Esophagus (tissue), 2 donors: ENCODE data around the gene TMEM63A. TPM values are rescaled to one million over a fixed set of nuclear protein-coding genes. Genes with fewer than 3 reads are reported as not detected.

ENCODE experiments used
- H3K27ac ChIP-seq, 2 donors: one replicate each; pipeline ENCODE4 v1.5.1; 2013; ENCODE audit warnings: low read depth in 2 of 2, mild to moderate bottlenecking in 2 of 2, inconsistent platforms in 1 of 2, low read length in 1 of 2, moderate library complexity in 1 of 2
- H3K27me3 ChIP-seq, 2 donors: one replicate each; pipeline ENCODE4 v1.6.1; 2013; ENCODE audit warnings: low read length in 2 of 2, control low read depth in 1 of 2, mild to moderate bottlenecking in 1 of 2; ENCODE audit not compliant: insufficient read depth in 2 of 2, control insufficient read depth in 1 of 2
- H3K36me3 ChIP-seq, 2 donors: one replicate each; pipeline ENCODE4 v1.6.1; 2013; ENCODE audit warnings: low read length in 1 of 2; ENCODE audit not compliant: control insufficient read depth in 2 of 2, insufficient read depth in 2 of 2
- H3K4me1 ChIP-seq, 2 donors: one replicate each; pipeline ENCODE4 v1.6.1; 2013; ENCODE audit warnings: low read length in 1 of 2; ENCODE audit not compliant: control insufficient read depth in 2 of 2, insufficient read depth in 2 of 2
- H3K4me3 ChIP-seq, 2 donors: one replicate each; pipeline ENCODE4 v1.5.1; 2013; ENCODE audit warnings: low read length in 2 of 2, mild to moderate bottlenecking in 2 of 2, low read depth in 1 of 2, moderate library complexity in 1 of 2
- H3K9me3 ChIP-seq, 2 donors: one replicate each; pipeline ENCODE4 v1.6.1; 2013; ENCODE audit warnings: mild to moderate bottlenecking in 2 of 2, low read depth in 1 of 2, low read length in 1 of 2, moderate library complexity in 1 of 2; ENCODE audit not compliant: control insufficient read depth in 2 of 2, insufficient read depth in 1 of 2
- WGBS, 2 donors: extraction: QIAGEN DNeasy Blood & Tissue Kit; methylation state at CpG; one replicate each; pipeline ENCODE4 v1.1.7; 2013; 5-methylcytosine and 5-hydroxymethylcytosine counted together
- polyA plus RNA-seq, 2 donors: library from polyadenylated mRNA; stranded (reverse); fragments of 200-250 nt; gene quantifications; one replicate each; pipeline ENCODE4 v1.2.3, GENCODE V29; 2013
- donor health status: healthy with polysubstance abuse.
- donor health status: Bipolar disorder and iron deficiency.

TMEM63A gene
- polyA plus RNA-seq, 2 donors = 11.2 to 34.9 TPM

DNA sequence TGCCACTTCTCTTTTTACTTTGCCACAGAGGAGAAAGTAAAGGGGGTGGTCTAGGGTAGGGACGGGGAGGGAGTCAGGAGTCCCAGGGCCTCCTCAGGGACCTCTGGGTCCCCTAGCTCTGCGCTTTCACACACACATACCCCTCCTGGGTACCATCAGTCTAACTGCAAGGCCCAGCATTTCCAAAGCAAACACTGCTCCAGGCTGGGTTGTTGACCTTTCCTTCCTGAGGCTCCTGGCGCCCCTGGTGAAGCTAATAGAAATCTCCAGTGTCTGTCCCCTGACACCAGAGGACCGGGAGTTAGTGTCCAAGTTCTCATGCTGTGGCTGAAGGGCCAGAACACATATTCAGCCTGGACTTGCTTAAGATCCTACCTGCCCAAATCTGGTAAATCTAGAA is 3.9 kb downstream of the TMEM63A start:
- H3K4me3 ChIP-seq = no peak overlapping the region
- H3K4me1 ChIP-seq = peaks cover 16 to 35% of the 10 kb centered on the region in 2 donors
- WGBS, 2 donors = 67 to 87% methylated on average over 4 of the region's 4 CpGs
- no peak overlapping the region for H3K27ac ChIP-seq
- H3K9me3 ChIP-seq = no peaks in the 10 kb centered on the region
- no peaks in the 10 kb centered on the region for H3K27me3 ChIP-seq
- H3K36me3 ChIP-seq = peaks cover 0 to 11% of the 10 kb centered on the region in 2 donors

DNA sequence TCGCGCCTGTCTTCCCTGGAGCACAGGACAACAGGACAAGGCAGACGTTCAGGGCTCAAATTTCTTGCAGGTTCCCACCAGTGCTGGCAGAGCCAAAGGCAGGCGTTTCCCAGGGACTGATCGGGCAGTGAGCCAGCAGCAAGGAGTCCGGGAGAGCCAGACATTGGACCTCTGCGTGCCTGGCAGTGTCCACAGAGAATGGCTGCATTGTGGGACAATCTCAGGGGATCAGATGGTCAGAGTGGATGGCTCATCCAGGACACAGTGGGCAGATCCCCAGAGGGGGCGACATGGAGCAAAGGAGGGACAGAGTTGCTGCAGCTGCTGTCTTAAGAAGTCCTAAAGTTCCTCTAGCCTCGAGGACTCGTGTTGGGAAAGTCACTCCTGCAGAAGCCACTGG is 4.6 kb downstream of the TMEM63A start:
- Histone ChIP-seq H3K27me3 (no peaks in the 10 kb centered on the region), H3K4me3 (no peak overlapping the region), H3K9me3 (no peaks in the 10 kb centered on the region), H3K36me3 (peaks cover 3 to 14% of the 10 kb centered on the region in 2 donors), H3K4me1 (peaks cover 16 to 35% of the 10 kb centered on the region in 2 donors), H3K27ac (no peak overlapping the region)
- 36 to 44% methylated on average over 10 of the region's 10 CpGs for whole genome bisulfite sequencing, 2 donors

DNA sequence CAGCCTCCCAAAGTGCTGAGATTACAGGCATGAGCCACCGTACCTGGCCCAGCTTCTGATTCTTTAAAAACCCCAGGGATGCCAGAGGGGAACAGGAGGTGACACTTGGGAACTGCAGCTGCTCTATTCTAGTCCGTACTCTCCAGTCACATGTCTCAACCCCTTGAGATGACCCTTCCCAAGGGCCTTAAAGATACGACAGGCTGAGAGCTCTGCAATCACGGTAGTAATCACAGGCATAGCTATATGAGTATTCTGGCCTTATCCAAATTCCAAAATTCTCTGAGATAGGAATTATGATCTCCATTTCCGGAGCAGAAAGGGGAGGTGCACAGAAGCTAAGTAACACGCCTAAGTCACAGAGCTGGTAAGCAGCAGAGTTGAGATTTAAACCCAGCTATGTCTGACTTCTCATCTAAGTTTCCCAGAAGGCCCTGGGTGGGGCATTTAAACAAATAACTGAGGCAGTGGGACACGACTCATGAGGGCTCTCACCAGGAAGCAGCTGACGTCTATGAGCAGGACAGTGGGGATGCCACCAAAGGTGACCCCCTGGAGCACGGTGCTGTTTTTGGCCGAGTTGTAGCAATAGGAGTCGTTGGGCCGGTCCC is 5.2 kb downstream of the TMEM63A start:
- no peaks in the 10 kb centered on the region for H3K9me3 ChIP-seq
- H3K27me3 ChIP-seq = no peaks in the 10 kb centered on the region
- H3K4me3 ChIP-seq = no peak overlapping the region
- H3K36me3 ChIP-seq = peaks cover 3 to 14% of the 10 kb centered on the region in 2 donors
- H3K27ac ChIP-seq = no peak overlapping the region
- peaks cover 16 to 35% of the 10 kb centered on the region in 2 donors for H3K4me1 ChIP-seq
- 77 to 80% methylated on average over 12 of the region's 12 CpGs for whole genome bisulfite sequencing, 2 donors

DNA sequence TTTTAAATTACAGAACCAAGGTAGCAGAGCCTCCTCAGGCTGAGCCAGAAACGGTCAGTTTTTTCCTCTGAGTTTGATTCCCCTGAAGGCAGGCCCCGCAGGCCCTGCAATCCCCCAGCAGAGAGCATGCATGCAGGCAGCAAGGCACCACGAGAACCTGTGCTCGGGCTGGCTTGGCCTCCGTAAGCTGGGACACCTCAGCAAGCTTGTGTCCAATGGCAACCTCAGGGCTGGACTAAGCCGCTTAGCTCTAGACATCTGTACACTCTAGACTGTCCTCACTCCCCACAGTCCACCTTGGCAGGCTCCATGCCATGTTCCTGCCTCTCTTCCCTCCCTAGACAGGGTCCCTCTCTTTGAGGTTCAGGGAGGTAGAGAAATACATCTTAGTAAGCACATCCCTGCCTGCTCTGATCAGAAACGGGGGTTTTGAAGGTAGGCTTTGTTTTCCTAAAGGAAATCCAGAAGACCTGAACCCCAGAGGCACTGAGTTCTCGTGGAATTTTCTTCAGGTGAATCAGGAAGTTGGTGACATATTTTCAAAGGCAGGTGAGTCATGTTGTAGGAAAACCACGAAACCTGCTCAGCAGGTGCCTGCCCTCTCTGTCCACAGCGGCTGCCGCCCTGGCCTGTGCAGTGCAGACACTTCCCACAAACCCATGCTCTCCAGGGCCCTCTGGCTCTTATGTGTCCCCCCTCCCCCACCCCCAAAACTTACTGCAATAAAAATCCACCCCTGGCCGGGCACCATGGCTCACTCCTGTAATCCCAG is 7.0 kb downstream of the TMEM63A start:
- H3K4me3 ChIP-seq = no peak overlapping the region
- H3K9me3 ChIP-seq = no peaks in the 10 kb centered on the region
- H3K36me3 ChIP-seq = peaks cover 6 to 17% of the 10 kb centered on the region in 2 donors
- peak overlapping the region; percentile 73 to 90 for H3K27ac ChIP-seq
- H3K27me3 ChIP-seq = no peaks in the 10 kb centered on the region
- WGBS, 2 donors = 60 to 69% methylated on average over 12 of the region's 12 CpGs
- H3K4me1 ChIP-seq = peaks cover 13 to 27% of the 10 kb centered on the region in 2 donors

DNA sequence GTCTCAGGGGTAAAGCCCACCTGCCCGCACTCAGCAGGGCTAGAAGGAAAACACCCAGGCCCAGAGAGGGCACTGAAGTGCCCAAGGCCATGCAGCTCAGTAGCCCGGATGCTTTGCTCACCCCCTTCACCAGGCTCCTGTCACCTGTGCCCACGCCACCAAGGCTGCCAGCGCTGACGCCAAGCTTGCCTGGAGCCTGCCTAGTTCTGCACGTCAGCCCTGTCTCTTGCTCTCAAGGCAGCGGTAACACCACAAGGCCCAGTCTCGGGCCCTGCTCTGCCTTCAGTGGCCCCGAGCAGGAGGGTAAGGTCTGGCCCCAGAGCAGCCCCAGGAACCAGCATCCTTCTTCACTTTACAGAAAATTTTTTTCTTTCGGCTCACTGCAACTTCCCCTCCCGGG is 7.7 kb downstream of the TMEM63A start:
- WGBS, 2 donors = 91 to 96% methylated on average over 11 of the region's 11 CpGs
- Histone ChIP-seq H3K27ac (no peak overlapping the region), H3K4me1 (peaks cover 10 to 23% of the 10 kb centered on the region in 2 donors), H3K9me3 (no peaks in the 10 kb centered on the region), H3K4me3 (no peak overlapping the region), H3K36me3 (peaks cover 6 to 20% of the 10 kb centered on the region in 2 donors), H3K27me3 (no peaks in the 10 kb centered on the region)

DNA sequence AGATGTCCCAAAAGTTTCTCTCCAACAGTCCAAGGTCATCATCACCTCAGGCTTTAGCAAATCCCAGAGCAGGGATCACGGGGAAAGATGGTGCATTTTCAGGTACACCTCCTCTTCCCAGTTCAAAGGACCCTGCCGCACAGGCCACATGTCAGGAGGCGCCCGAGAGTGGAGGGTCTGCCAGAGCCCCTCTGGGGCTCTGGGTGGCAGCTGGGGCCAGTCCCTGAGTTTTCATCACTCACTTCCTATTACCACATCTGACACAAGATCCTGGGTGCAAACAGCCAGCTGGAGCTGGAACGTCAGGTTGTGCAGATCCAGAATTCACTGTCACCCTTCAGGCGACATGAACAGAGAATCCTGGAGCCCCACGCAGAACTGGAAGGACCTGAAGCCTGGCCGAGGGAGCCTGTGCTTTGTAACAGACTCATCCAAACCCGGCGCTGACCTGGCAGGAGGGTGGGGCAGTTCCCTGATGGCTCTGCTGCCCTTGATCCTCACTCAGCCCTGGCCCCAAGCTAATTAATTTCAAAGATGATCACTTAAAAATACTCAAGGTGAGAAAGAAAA is 8.8 kb downstream of the TMEM63A start:
- Histone ChIP-seq H3K9me3 (no peaks in the 10 kb centered on the region), H3K27me3 (no peaks in the 10 kb centered on the region), H3K27ac (peak overlapping the region in 1 of 2 donors; percentile 33), H3K4me1 (peaks cover 10 to 15% of the 10 kb centered on the region in 2 donors), H3K36me3 (peaks cover 12 to 22% of the 10 kb centered on the region in 2 donors), H3K4me3 (no peak overlapping the region)
- 80 to 83% methylated on average over 10 of the region's 10 CpGs for WGBS, 2 donors

DNA sequence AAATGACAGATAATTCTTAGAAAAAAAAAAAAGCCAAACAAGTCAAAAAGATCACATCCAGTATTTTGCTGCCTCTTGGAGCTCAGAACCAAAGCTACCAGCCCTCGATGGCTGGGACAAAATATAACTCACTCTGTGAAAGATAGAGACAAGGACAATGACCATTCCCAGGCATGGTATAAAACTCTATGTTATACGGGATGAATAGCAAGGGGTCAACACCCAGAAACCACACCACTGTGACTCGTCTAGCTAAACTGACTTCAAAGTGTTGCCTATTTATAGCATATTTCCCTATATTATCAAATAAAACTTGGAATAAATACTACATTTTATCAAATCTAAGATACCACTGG is 10.1 kb downstream of the TMEM63A start:
- Histone ChIP-seq H3K27ac (no peak overlapping the region), H3K4me1 (peaks cover 6 to 12% of the 10 kb centered on the region in 2 donors), H3K4me3 (no peak overlapping the region), H3K36me3 (peaks cover 16 to 25% of the 10 kb centered on the region in 2 donors), H3K9me3 (no peaks in the 10 kb centered on the region), H3K27me3 (no peaks in the 10 kb centered on the region)
- 72 to 81% methylated on average over 3 of the region's 3 CpGs for WGBS, 2 donors

DNA sequence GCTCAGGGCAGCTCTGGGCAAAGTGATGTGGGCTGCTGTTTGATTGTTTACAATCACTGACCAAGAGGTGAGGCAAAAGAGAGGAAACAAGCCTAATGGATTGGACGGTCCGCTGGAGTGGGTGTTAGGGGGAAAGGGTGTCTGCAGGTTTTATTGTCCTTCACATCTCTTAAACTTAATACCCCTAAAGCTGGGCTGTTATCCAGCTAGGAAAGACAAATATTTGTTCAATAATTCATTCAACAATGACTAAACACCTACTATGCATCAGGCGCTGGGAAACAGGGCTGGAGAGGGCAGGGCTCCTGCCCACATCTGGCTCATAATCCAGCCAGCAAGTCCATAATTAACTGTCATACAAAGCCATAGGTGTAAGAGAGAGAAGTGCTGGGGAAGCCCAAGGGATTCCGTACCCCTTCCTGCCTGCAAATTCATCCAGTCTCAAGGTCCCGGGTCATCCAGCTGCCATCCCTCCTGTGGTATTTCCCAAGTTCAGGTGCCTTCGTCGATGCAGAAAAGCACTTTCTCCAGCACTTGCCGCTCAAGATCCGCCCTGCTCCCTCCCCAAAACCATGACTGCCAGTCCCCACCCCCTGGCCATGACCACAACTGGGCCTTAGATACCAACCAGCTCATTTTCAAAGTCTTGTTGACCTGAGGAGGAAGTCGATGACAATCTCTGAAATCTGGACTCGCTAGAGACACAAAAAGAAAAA is 10.7 kb downstream of the TMEM63A start:
- peaks cover 16 to 30% of the 10 kb centered on the region in 2 donors for H3K36me3 ChIP-seq
- WGBS, 2 donors = 73 to 77% methylated on average over 11 of the region's 11 CpGs
- H3K27me3 ChIP-seq = no peaks in the 10 kb centered on the region
- H3K4me1 ChIP-seq = peaks cover 5 to 12% of the 10 kb centered on the region in 2 donors
- H3K27ac ChIP-seq = no peak overlapping the region
- H3K4me3 ChIP-seq = no peak overlapping the region
- no peaks in the 10 kb centered on the region for H3K9me3 ChIP-seq

DNA sequence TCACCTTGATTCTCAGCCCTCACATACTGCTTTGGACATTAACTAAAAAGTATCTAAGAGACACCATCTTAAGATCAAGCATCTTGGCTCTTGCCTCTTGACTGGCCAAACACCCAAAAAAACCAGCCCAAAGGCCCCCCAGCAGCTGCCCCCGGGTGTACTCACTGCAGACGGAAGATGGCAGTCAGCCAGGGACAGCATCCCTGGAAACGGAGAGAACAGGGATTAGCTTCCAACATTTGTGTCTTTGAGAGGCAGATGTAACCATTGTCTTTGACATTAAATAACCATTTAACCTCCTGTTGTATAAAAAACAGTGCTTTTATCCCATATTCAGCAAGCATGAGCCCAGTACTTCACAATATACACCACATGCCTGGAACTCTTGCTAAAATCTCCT is 11.3 kb downstream of the TMEM63A start:
- 42 to 53% methylated on average over 3 of the region's 3 CpGs for WGBS, 2 donors
- Histone ChIP-seq H3K9me3 (no peaks in the 10 kb centered on the region), H3K4me1 (peaks cover 5 to 9% of the 10 kb centered on the region in 2 donors), H3K4me3 (no peak overlapping the region), H3K27me3 (no peaks in the 10 kb centered on the region), H3K36me3 (peaks cover 16 to 35% of the 10 kb centered on the region in 2 donors), H3K27ac (no peak overlapping the region)
